Stimulated activated CD4-positive, alpha-beta T cell treated with anti-CD3 and anti-CD28 coated beads, Interleukin-4, amount 100 ng/mL, for 4 hours (primary cell): ENCODE measurements around the gene STX16.

Experiments used
- DNase-seq, 2 experiments: peaks; one replicate each; pipeline ENCODE4 v3.0.0-alpha.2; 2020

STX16 gene, protein sequence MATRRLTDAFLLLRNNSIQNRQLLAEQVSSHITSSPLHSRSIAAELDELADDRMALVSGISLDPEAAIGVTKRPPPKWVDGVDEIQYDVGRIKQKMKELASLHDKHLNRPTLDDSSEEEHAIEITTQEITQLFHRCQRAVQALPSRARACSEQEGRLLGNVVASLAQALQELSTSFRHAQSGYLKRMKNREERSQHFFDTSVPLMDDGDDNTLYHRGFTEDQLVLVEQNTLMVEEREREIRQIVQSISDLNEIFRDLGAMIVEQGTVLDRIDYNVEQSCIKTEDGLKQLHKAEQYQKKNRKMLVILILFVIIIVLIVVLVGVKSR

GRCh38 chr20:58650776-58651558 lies at the start of gene STX16:
STX16 (plus strand) TSS chr20:58651283; CDS start chr20:58652007, 724 bp downstream.
- DNase-seq = peak; percentile 83 to 86

GRCh38 chr20:58602124-58602523 lies 49.0 kb upstream of the STX16 start:
- DNase-seq = no peak

DNA sequence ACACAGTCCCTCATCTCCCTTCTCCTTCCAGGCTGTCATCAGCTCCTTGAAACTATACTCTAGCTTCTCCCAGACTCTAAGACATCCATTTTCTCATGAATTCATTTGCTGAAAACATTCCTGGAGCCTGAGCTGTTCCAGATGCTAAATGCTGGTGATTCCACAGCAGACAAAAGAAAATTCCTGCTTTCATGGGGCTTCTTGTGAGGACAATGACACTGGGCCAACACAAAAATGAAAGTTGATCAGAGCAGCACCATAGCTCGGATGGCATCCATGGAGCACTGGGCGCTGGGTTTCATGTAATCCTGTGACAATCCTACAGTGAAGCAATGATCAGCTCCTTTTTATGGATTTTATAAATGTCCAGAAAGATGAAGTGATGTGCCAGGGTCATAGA lies 47.4 kb upstream of the STX16 start:
- DNase-seq = no peak

DNA sequence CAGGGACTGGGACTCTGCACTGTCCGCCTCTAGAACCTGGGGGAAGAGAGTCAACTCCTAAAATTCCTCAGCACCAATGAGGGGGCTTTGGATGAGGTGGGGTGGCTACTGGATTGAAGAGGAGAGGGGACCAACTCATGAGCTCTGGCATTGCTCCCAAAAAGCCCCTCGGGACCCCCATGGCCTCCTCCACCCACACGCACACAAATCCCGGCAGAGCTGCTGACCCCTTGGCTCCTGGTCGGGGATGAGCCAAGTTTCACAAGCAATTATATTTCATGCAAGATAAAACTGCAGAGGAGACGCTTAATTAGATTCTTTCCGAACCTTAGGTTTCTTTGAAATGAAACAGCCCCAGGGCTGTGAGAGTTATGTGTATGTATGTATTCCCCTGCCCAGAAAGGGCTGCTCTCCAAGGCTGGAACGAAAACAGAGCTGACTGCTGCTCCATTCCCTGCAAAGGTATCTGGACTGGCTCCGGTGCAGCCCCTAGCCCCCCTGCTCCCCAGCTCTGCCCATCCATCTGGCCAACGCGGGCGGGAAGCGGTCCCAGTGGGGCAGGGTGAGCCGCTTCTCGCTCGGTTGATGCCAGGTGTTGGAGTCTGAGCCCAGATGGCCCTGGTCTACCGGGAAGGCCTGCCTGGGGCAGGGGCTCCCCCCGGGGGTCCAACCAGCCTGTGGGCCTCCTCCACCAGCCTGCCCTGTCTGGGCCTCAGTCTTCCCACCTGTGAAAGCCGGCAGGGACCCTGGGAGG lies 46.8 kb upstream of the STX16 start:
- DNase-seq = no peak

DNA sequence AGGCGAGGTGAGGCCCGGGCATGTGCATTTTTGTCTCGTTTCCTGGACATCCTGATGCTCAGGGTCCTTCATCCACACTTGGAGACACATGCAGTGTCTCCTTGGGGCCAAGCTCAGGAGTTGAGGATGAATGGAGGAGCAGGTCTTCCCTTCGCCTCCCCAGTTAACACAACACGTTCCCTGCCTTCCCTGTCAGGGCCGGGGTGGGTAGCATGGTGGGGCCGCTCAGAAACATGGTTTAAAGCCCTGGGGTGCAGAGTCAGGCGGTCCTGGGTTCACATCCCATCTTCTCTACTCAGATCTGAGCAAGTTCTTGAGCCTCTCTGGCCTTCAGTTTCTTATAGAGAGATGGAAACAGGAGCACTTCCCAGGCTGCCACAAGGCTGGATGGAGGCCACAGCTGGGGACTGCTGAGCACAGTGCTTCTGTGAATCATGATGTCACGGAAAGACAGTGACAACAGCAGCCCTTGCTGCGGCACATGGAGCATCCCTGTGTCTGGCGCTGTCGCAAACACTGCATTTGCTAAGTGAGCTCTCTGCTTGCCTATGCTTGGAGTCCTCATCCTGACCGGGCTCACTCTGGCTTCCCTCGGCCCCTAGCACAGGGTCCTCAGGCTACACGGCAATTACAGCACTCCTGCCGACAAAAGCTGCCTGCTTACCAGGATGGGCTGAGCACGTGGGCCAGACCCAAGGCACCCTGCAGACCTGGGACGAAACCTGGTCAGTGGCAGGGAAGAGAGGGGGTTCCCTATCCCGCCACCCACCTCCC lies 45.6 kb upstream of the STX16 start:
- no peak for DNase-seq

DNA sequence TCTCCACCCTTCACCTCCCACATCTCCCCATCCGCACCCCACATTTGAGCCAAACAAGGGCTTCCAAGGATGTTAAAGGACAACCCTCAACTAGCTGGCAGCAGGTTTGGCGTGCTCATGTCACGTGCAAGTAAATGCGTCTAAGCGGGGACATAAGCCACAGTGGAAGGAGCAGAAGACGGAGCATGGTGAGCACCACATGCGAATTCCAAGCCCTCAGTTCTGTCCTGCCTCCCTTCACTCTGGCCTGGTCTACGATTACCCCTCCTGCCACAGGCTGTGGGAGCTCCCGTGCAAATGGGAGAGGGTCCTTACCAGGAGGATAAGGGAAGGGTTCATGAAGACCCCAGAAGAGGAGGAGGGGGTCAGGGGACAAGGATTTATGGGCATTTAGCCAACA lies 44.9 kb upstream of the STX16 start:
- no peak for DNase-seq

DNA sequence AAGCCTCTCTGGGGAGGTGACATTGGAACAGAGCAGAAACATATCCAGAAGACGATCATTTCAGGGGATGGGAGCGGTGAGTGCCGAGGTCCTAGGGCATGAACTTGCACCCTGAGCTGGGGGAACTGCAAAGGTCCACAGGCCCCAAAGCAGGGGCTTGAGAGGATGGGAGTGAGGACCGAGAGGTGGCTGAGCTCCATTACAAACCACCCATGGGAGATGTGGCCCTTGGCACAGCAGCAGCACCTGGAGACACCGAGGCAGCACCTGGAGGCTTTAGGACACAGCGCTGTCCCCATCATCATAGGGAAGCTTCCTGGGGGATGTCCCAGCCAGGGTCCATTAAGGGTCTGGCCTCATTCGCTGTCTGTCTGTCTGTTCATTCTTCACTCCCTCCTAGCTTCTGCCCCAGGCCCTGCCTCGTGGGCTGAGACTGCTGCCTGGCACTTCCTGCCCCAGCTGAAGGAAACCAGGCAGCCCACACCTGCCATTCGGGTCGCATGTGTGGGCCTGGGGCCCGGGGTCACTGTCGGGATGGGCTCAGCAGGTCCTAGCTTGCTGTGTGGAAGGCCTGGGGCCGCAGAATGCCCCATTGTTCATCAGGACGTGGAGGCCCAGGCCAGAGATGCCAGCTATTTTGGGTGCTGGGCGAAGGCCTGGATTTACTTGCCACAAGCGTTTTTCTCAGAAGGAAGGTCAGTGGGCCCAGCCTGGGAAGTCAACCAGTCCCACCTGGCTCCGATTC lies 42.8 kb upstream of the STX16 start:
- no peak for DNase-seq

DNA sequence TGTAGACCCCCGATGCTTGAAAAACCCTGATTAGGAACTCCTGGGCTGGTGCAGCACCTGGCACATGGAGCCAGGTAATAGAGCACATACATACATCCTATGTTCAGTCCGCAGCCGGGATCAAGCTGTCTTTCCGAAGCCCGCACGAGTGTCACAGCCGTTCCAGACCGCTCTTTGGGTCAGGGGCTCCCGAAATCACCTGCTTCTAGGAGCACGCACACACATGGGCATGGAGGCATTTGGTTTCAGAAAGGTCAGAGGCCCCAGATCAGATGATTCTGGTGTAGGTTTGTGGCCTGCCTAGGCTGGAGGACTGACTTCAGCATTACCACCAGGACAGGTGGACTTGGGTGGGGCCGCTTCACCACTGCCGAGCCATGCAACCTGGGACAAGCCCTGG lies 42.1 kb upstream of the STX16 start:
- no peak for DNase-seq

DNA sequence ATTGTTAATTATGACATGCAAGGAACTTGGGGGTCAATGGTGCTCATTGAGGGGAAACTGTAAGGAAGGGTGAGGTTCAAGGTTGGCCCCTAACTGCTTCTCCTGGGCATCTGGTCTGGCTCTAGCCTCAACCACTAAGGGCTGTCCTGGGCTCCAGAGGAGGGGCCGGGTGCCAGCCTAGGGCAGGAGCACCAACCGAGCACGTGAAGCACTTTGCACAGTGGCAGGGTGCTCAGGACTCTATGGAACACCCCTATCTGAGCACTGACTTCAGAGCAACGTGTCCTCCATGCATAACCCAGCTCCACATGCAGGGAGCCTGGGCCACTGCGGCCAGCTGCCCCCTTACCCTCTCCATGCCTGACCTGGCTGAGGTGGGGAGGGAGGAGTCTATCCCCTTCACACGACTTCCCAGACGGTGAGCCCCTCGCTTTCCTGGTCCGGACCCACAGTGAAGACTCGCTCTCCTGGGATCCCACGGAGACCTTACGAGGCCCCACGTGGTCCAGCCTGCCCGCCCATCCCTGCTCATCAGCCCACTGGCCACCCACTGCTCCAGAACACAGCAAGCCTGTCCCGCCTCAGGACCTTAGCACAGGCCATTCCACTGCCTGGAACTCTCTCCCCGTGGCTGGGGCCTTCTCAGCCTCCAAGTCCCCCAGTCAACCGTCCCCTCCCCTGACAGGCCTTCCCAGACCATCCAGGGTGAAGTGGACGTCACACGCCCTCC lies 40.8 kb upstream of the STX16 start:
- no peak for DNase-seq

DNA sequence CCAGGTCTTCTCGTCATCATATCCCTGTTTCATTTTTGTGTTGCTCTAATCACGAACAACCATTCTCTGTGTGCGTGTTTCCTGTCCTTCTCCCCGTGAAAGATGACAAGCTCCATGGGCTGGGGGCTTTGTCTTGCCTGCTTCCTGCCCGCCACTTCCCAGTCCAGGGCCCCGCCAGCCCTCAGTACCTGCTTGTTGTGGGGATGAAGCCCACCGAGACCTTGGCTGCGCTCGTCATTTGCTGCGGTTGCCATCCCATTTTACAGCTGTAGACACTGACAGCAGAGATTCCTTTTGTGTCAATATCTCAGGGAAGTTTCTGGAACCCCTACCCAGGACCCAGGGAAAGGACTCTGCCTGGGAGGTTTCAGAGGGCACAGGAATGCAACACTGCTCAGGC lies 40.3 kb upstream of the STX16 start:
- no peak for DNase-seq

GRCh38 chr20:58611236-58612030 lies 39.6 kb upstream of the STX16 start:
- no peak for DNase-seq

GRCh38 chr20:58612121-58612691 lies 38.9 kb upstream of the STX16 start:
- DNase-seq = no peak

DNA sequence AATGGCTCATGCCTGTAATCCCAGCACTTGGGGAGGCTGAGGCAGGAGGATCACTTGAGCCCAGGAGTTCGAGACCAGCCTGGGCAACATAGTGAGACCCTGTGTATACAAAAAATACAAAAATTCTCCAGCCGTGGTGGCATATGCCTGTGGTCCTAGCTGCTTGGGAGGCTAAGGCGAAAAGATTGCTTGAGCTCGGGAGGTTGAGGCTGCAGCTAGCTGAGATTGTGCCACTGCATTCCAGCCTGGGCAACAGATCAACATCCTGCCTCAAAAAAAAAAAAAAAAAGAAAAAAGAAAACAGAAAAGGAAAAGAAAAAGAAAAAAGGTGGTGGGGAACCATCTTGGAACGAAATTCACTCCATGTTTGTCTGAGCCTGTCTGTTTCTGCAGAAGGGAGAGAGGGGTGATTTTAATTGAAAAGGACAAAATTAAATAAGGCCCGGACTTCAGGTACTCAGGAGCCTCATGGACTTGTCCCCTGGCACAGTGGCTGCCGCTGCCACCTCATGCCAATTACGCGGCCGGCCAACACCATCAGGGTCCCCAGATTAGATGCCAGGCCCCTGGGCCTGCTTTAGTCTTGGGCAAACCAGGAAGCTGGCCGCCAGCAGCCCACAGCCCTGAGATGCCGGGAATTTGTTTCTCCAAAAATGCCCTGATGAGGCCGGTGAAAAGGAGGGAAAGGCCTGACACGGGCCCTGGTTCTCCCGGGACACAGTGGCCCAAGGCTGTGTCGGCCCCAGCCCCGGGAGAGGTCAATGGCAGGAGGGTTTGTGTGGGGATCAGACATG lies 37.8 kb upstream of the STX16 start:
- no peak for DNase-seq

- no peak for DNase-seq
These were observed 36.7 kb upstream of the STX16 start for GRCh38 chr20:58614366-58614765.

GRCh38 chr20:58614984-58615760 lies 35.9 kb upstream of the STX16 start:
- DNase-seq = no peak

GRCh38 chr20:58616411-58616810 lies 34.7 kb upstream of the STX16 start:
- no peak for DNase-seq

DNA sequence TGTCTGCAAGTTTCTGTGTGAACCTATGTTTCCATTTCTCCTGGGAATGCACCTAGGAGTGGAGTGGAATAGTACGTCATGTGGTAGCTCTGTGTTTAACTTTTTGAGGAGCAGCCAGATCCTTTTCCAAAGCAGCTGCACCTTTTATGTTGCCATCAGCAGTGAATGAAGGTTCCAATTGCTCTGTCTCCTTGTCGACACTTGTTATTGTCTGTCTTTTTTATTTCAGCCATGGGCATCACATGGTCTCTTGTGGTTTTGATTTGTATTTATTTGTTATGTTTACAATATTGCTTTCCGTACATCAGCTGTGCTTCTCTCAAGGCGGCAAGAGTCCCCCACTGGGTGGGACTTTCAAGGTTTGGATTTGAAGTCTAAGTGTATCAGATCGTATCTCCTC lies 33.9 kb upstream of the STX16 start:
- no peak for DNase-seq

DNA sequence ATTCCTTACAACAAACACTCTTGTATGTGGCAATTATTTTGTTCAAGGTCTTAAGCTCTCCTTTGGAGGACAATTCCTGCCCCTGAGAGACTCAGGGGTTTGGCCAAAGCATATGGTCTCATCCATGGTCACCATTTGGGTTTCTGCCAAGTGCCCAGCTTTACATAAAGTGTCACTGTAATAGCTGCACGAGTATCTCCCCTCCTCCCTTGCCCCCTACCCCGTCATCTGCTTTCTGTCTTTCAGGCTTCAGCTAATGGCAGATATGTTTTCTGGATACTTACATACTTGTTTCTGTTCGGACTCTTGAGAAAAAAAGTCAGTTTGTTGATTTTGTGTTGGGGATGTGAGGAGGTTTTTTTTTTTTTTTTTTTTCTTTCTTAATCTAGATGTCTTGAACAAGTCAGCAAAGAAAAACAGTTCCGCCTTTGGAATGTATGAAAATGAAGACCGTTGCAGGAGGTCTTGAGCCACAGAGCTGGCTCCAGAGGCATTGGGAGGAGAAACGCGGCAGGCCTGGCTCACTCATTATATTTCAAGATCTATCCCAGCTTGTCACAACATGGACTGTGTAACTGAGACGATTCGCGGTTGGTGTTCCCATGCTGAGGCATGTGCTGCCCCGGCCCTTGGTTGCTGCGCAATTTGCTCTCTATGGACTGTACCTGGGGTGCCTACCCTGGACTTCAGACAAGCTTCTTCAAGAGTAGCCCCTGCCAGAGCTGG lies 32.6 kb upstream of the STX16 start:
- DNase-seq = no peak
